Myocyte (in vitro differentiated cells): ENCODE measurements around the gene FRMPD4. TPM values are rescaled to one million over a fixed set of nuclear protein-coding genes. Genes with fewer than 3 reads are reported as not detected.

Experiments
- DNase-seq: peaks from one replicate; pipeline ENCODE4 v3.0.0-alpha.2; 2012; ENCODE audit warnings: low read depth
- total RNA-seq: library from RNA; depleted of rRNA; stranded (reverse); fragments of >200 nt; gene quantifications from 2 replicates; pipeline ENCODE4 v1.2.3, GENCODE V29; 2014

FRMPD4 gene
- total RNA-seq, 1 donor from 2014 or later, result 0.56 TPM

GRCh38 chrX:12210196-12210815 is 72.0 kb downstream of the FRMPD4 start:
- DNase-seq, result peak; percentile 67

- peak; percentile 18 for DNase-seq
Measured at GRCh38 chrX:12210971-12211370, 72.7 kb downstream of the FRMPD4 start.

GRCh38 chrX:12223650-12224049 is 85.4 kb downstream of the FRMPD4 start:
- DNase-seq, result no peak

GRCh38 chrX:12225107-12225506 is 86.8 kb downstream of the FRMPD4 start:
- no peak for DNase-seq

- DNase-seq, result no peak
Measured at GRCh38 chrX:12227412-12228041, 89.3 kb downstream of the FRMPD4 start.

GRCh38 chrX:12228862-12229261 is 90.6 kb downstream of the FRMPD4 start:
- no peak for DNase-seq

- no peak for DNase-seq
Measured at GRCh38 chrX:12229986-12230385, 91.7 kb downstream of the FRMPD4 start.

GRCh38 chrX:12234534-12235329 is 96.5 kb downstream of the FRMPD4 start:
- no peak for DNase-seq

- no peak for DNase-seq
Measured at GRCh38 chrX:12236156-12236555, 97.9 kb downstream of the FRMPD4 start.

GRCh38 chrX:12237131-12237530 is 98.9 kb downstream of the FRMPD4 start:
- no peak for DNase-seq

GRCh38 chrX:12237771-12238170 is 99.5 kb downstream of the FRMPD4 start:
- no peak for DNase-seq

GRCh38 chrX:12239356-12240082 is 101.2 kb downstream of the FRMPD4 start:
- DNase-seq, result no peak

GRCh38 chrX:12240491-12240890 is 102.2 kb downstream of the FRMPD4 start:
- no peak for DNase-seq

- no peak for DNase-seq
Measured at GRCh38 chrX:12241026-12241425, 102.8 kb downstream of the FRMPD4 start.

GRCh38 chrX:12245650-12246645 is 107.7 kb downstream of the FRMPD4 start:
- DNase-seq, result peak; percentile 62

GRCh38 chrX:12249997-12250396 is 111.7 kb downstream of the FRMPD4 start:
- no peak for DNase-seq

GRCh38 chrX:12263211-12263610 is 124.9 kb downstream of the FRMPD4 start:
- no peak for DNase-seq

- DNase-seq, result peak; percentile 20
Measured at GRCh38 chrX:12269484-12269883, 131.2 kb downstream of the FRMPD4 start.

- peak; percentile 12 for DNase-seq
Measured at GRCh38 chrX:12278151-12278550, 139.9 kb downstream of the FRMPD4 start.

- DNase-seq, result no peak
Measured at GRCh38 chrX:12282991-12283390, 144.7 kb downstream of the FRMPD4 start.
